ENCODE measurements around the gene UBE2V1. TPM values are rescaled to one million over a fixed set of nuclear protein-coding genes. Genes with fewer than 3 reads are reported as not detected.

Gene UBE2V1
- total RNA-seq, 1 donor from 2014 or later = 223 TPM

GRCh38 chr20:50098259-50098658 is 14.7 kb downstream of the UBE2V1 start:
- Mint-ChIP-seq H3K27ac (ENCODE audit: unreplicated experiment) (no peak overlapping the region), H3K4me1 (ENCODE audit: unreplicated experiment) (peaks cover 2% of the 10 kb centered on the region), H3K36me3 (ENCODE audit: low read depth, unreplicated experiment) (peaks cover 18% of the 10 kb centered on the region), H3K9me3 (ENCODE audit: unreplicated experiment) (no peaks in the 10 kb centered on the region), H3K4me3 (ENCODE audit: unreplicated experiment) (no peak overlapping the region), H3K27me3 (ENCODE audit: unreplicated experiment) (no peaks in the 10 kb centered on the region)
- no peak for DNase-seq (ENCODE audit: low spot score)
- no peak for TF ChIP-seq CTCF (IDR thresholded peaks at IDR 0.05; ENCODE audit: unreplicated experiment)

- Mint-ChIP-seq H3K4me1 (ENCODE audit: unreplicated experiment) (peaks cover 2% of the 10 kb centered on the region), H3K4me3 (ENCODE audit: unreplicated experiment) (no peak overlapping the region), H3K27ac (ENCODE audit: unreplicated experiment) (no peak overlapping the region), H3K36me3 (ENCODE audit: low read depth, unreplicated experiment) (peaks cover 17% of the 10 kb centered on the region), H3K27me3 (ENCODE audit: unreplicated experiment) (no peaks in the 10 kb centered on the region), H3K9me3 (ENCODE audit: unreplicated experiment) (no peaks in the 10 kb centered on the region)
- DNase-seq (ENCODE audit: low spot score) = no peak
- no peak for TF ChIP-seq CTCF (IDR thresholded peaks at IDR 0.05; ENCODE audit: unreplicated experiment)
Observed at GRCh38 chr20:50097843-50098242, 15.1 kb downstream of the UBE2V1 start.

DNA sequence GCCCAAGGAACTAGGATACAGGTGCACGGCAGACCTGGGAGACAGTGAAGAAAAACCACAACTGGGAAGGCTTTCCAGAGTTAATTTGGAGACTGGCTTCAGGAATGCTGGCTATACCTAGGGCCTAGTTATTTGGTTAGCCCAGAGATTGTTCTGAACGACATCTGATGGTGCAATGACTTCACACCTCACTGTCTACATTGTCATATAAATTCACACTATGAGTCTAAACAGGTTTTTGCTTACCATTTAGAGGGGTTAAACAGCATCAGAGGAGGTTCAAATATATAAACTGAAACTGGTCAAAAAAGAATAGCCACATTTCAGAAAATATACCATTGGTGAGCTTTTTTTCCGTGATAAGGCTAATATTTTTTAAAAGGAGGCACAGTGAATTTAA is 16.7 kb downstream of the UBE2V1 start:
- H3K36me3 Mint-ChIP-seq (ENCODE audit: low read depth, unreplicated experiment) = peaks cover 15% of the 10 kb centered on the region
- no peak overlapping the region for H3K27ac Mint-ChIP-seq (ENCODE audit: unreplicated experiment)
- H3K9me3 Mint-ChIP-seq (ENCODE audit: unreplicated experiment) = no peaks in the 10 kb centered on the region
- no peak for TF ChIP-seq CTCF (IDR thresholded peaks at IDR 0.05; ENCODE audit: unreplicated experiment)
- no peaks in the 10 kb centered on the region for H3K4me1 Mint-ChIP-seq (ENCODE audit: unreplicated experiment)
- no peak overlapping the region for H3K4me3 Mint-ChIP-seq (ENCODE audit: unreplicated experiment)
- DNase-seq (ENCODE audit: low spot score) = no peak
- H3K27me3 Mint-ChIP-seq (ENCODE audit: unreplicated experiment) = no peaks in the 10 kb centered on the region

DNA sequence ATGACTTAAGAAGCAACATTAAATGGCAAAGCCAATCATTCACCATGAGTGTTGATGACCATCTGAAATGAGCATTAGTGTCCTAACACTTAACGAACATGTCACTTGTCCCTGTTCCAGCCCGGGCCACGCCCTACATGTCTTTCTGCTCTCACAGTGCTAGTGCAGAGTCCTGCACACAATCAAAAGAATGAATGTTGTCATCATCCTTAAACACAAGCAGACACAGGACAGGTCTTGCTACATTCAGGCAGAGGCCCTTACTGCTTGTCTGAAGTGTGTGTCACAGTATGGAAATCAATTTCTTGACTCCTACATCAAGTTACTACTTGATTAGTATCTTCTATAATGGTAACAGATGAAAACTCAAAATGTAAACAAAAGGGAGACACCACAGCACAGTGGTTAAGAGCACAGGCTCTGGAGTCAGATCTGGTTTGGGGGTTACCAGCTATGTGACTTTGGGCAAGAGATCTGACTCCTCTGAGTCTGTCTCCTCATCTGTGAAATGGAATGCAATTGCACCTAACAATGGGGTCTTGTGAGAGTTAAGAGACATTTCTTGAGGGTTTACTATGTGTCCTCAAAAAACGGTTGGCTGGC is 17.4 kb downstream of the UBE2V1 start:
- no peak overlapping the region for H3K4me3 Mint-ChIP-seq (ENCODE audit: unreplicated experiment)
- peaks cover 15% of the 10 kb centered on the region for H3K36me3 Mint-ChIP-seq (ENCODE audit: low read depth, unreplicated experiment)
- no peak for TF ChIP-seq CTCF (IDR thresholded peaks at IDR 0.05; ENCODE audit: unreplicated experiment)
- H3K4me1 Mint-ChIP-seq (ENCODE audit: unreplicated experiment) = no peaks in the 10 kb centered on the region
- H3K27ac Mint-ChIP-seq (ENCODE audit: unreplicated experiment) = no peak overlapping the region
- H3K27me3 Mint-ChIP-seq (ENCODE audit: unreplicated experiment) = no peaks in the 10 kb centered on the region
- DNase-seq (ENCODE audit: low spot score) = no peak
- H3K9me3 Mint-ChIP-seq (ENCODE audit: unreplicated experiment) = no peaks in the 10 kb centered on the region

GRCh38 chr20:50094522-50094921 is 18.4 kb downstream of the UBE2V1 start:
- no peak for DNase-seq (ENCODE audit: low spot score)
- no peaks in the 10 kb centered on the region for H3K27me3 Mint-ChIP-seq (ENCODE audit: unreplicated experiment)
- TF ChIP-seq CTCF (IDR thresholded peaks at IDR 0.05; ENCODE audit: unreplicated experiment) = no peak
- H3K27ac Mint-ChIP-seq (ENCODE audit: unreplicated experiment) = no peak overlapping the region
- no peaks in the 10 kb centered on the region for H3K4me1 Mint-ChIP-seq (ENCODE audit: unreplicated experiment)
- H3K9me3 Mint-ChIP-seq (ENCODE audit: unreplicated experiment) = no peaks in the 10 kb centered on the region
- no peak overlapping the region for H3K4me3 Mint-ChIP-seq (ENCODE audit: unreplicated experiment)
- H3K36me3 Mint-ChIP-seq (ENCODE audit: low read depth, unreplicated experiment) = peaks cover 15% of the 10 kb centered on the region

Data from endothelial cell (in vitro differentiated cells).